ENCODE measurements around the gene FAM89B.
"Not testable (repeated sequence)": the region's sequence is repeated elsewhere in the genome, so short reads cannot be mapped to it uniquely, and the experiment has no call there.

The FAM89B gene

DNA sequence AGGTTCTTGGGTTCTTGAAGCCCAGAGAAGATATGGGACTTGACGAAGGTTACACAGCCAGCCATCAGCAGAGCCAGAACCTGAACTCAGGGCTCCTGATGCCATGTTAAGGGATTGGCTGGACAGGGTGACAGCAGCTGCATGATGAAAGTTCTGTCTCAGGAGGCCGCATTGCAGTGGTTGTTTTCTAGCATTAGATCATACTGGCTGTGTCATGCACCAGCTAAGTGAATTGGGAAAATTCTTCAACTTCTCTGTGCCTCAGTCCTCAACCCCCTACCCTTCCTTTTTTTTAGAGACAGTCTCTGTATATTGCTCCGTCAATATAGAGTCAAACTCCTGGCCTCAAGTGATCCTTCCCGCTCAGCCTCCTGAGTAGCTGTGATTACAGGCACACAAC lies 8.7 kb upstream of the FAM89B start:
- Histone ChIP-seq H3K14ac (ENCODE audit: low read length) (no peak overlapping the region), H3K23ac (ENCODE audit: low read depth, low read length, poor library complexity) (no peak overlapping the region), H3K4me2 (ENCODE audit: insufficient read depth, low read length, poor library complexity, severe bottlenecking) (no peak overlapping the region), H4K8ac (ENCODE audit: low read depth, low read length) (no peak overlapping the region), H2BK15ac (ENCODE audit: low read length) (peak overlapping the region; percentile 25), H3K9ac (ENCODE audit: low read depth, low read length, poor library complexity) (no peak overlapping the region), H3K27me3 (ENCODE audit: control insufficient read depth in 3 of 3, insufficient read depth in 3 of 3, low read depth in 1 of 3, low read length in 3 of 3) (no peaks in the 10 kb centered on the region), H3K36me3 (replicated peaks in 1 of 2; ENCODE audit: control insufficient read depth in 2 of 2, insufficient read depth in 2 of 2, low read length in 2 of 2) (no peaks in the 10 kb centered on the region), H3K9me3 (replicated peaks in 1 of 2; ENCODE audit: control insufficient read depth in 2 of 2, insufficient read depth in 1 of 2, low read depth in 1 of 2, low read length in 2 of 2) (no peaks in the 10 kb centered on the region), H2BK12ac (ENCODE audit: low read length) (no peak overlapping the region), H3K79me1 (ENCODE audit: low read depth, low read length) (no peaks in the 10 kb centered on the region), H3K4me3 (ENCODE audit: low read length in 2 of 2) (no peak overlapping the region), H2AFZ (ENCODE audit: low read length) (no peak overlapping the region), H4K91ac (ENCODE audit: low read depth, low read length, poor library complexity) (no peak overlapping the region), H3K18ac (ENCODE audit: low read length) (no peak overlapping the region), H2AK5ac (ENCODE audit: low read depth, low read length) (no peak overlapping the region), H3K4ac (ENCODE audit: low read length) (no peak overlapping the region), H2BK5ac (ENCODE audit: low read length) (no peak overlapping the region), H3K27ac (replicated peaks; ENCODE audit: low read length) (no peak overlapping the region), H3K4me1 (ENCODE audit: control insufficient read depth in 2 of 2, insufficient read depth in 1 of 2, low read depth in 1 of 2, low read length in 2 of 2) (peaks cover 26 to 28% of the 10 kb centered on the region in 2 donors), H2BK120ac (ENCODE audit: low read depth, low read length) (no peak overlapping the region)
- DNase-seq (ENCODE audit: low spot score), result no peak
- WGBS, 2 donors (ENCODE audit: extremely low coverage in 2 of 2, insufficient read length in 2 of 2, insufficient replicate concordance in 1 of 2), result no CpG with 5 or more reads among the region's 4 CpGs

DNA sequence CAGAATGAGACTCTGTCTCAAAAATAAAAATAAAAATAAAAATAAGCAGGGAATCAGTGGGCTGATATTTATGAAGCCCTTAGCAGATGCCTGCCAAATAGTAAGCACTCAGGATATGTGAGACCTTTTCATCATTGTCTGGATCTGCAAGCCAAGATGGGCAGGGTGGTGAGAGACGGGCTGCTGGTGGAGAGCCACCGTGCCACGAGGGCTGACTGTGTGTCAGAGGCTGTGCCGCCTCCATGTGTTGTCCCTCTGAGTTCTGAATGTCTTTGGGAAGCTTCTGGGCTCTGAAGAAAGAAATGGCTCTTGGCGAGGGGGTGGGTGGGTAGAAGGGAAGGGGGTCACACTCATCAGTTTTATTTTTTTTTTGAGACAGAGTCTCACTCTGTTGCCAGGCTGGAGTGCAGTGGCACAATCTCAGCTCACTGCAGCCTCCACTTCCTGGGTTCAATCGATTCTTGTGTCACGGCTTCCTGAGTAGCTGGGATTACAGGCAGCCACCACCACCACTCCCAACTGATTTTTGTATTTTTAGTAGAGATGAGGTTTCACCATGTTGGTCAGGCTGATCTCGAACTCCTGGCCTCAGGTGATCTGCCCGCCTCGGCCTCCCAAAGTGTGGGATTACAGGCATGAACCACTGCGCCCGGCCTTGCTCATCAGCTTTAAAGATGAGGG lies 7.3 kb upstream of the FAM89B start:
- no CpG with 5 or more reads among the region's 12 CpGs for WGBS, 2 donors (ENCODE audit: extremely low coverage in 2 of 2, insufficient read length in 2 of 2, insufficient replicate concordance in 1 of 2)
- H3K4ac ChIP-seq (ENCODE audit: low read length); H3K4me3 ChIP-seq (ENCODE audit: low read length in 2 of 2); H2BK5ac ChIP-seq (ENCODE audit: low read length); H3K27ac ChIP-seq (replicated peaks; ENCODE audit: low read length); H2AFZ ChIP-seq (ENCODE audit: low read length); H2BK120ac ChIP-seq (ENCODE audit: low read depth, low read length); H3K14ac ChIP-seq (ENCODE audit: low read length); DNase-seq (ENCODE audit: low spot score); H3K79me1 ChIP-seq (ENCODE audit: low read depth, low read length); H3K27me3 ChIP-seq (ENCODE audit: control insufficient read depth in 3 of 3, insufficient read depth in 3 of 3, low read depth in 1 of 3, low read length in 3 of 3); H3K4me2 ChIP-seq (ENCODE audit: insufficient read depth, low read length, poor library complexity, severe bottlenecking); H3K9ac ChIP-seq (ENCODE audit: low read depth, low read length, poor library complexity); H3K23ac ChIP-seq (ENCODE audit: low read depth, low read length, poor library complexity); H3K18ac ChIP-seq (ENCODE audit: low read length); H3K9me3 ChIP-seq (replicated peaks in 1 of 2; ENCODE audit: control insufficient read depth in 2 of 2, insufficient read depth in 1 of 2, low read depth in 1 of 2, low read length in 2 of 2); H2AK5ac ChIP-seq (ENCODE audit: low read depth, low read length); H2BK15ac ChIP-seq (ENCODE audit: low read length); H4K8ac ChIP-seq (ENCODE audit: low read depth, low read length); H3K36me3 ChIP-seq (replicated peaks in 1 of 2; ENCODE audit: control insufficient read depth in 2 of 2, insufficient read depth in 2 of 2, low read length in 2 of 2); H4K91ac ChIP-seq (ENCODE audit: low read depth, low read length, poor library complexity); H2BK12ac ChIP-seq (ENCODE audit: low read length): not testable (repeated sequence)
- H3K4me1 ChIP-seq (ENCODE audit: control insufficient read depth in 2 of 2, insufficient read depth in 1 of 2, low read depth in 1 of 2, low read length in 2 of 2), result peaks cover 24% of the 10 kb centered on the region in 2 donors

DNA sequence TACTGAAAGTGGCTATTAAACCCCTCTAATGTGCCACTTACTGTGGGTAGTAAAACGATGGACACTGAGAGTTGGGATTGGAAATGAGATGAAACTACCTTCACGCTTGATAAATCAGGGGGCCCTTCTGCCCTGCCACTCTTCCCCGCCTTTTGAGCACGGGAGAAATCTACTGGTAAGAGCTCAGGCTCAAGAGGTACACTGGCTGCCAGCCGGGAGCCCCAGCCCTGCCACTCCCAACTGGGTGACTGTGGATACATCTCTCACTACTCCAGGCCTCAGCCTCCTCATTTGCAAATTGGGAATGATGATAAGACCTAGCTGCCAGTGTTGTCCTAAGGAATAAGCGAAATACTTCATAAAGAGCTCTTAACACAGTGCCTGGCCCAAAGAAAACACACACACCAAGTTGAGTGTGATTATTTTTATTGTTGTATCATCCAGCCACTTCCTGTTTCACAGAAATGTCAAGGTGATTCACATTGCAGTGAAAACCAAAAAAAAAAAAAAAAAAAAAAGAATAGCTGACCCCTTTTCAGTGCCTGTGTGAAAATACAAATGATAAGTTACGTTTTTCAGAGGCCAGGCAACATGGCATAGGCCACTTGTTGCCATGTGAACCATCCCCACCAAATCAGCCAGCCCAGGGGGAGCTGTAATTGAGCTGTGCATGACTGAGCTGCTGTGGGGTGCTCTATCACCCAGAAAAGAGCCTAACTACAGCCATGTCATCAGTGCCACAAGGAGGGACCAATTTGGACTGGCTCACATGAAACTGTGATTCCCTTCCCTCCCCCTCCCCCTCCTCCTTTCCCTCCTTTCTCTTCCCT lies 6.5 kb upstream of the FAM89B start:
- H3K4me1 ChIP-seq (ENCODE audit: control insufficient read depth in 2 of 2, insufficient read depth in 1 of 2, low read depth in 1 of 2, low read length in 2 of 2), result peaks cover 18 to 19% of the 10 kb centered on the region in 2 donors
- no peaks in the 10 kb centered on the region for H3K27me3 ChIP-seq (ENCODE audit: control insufficient read depth in 3 of 3, insufficient read depth in 3 of 3, low read depth in 1 of 3, low read length in 3 of 3)
- no peaks in the 10 kb centered on the region for H3K79me1 ChIP-seq (ENCODE audit: low read depth, low read length)
- no peak overlapping the region for H3K18ac ChIP-seq (ENCODE audit: low read length)
- no peak overlapping the region for H2BK15ac ChIP-seq (ENCODE audit: low read length)
- H3K27ac ChIP-seq (replicated peaks; ENCODE audit: low read length), result no peak overlapping the region
- no peak overlapping the region for H2BK12ac ChIP-seq (ENCODE audit: low read length)
- H4K91ac ChIP-seq (ENCODE audit: low read depth, low read length, poor library complexity), result no peak overlapping the region
- no peak overlapping the region for H2AFZ ChIP-seq (ENCODE audit: low read length)
- no peak overlapping the region for H3K4me3 ChIP-seq (ENCODE audit: low read length in 2 of 2)
- H4K8ac ChIP-seq (ENCODE audit: low read depth, low read length), result no peak overlapping the region
- H3K14ac ChIP-seq (ENCODE audit: low read length), result no peak overlapping the region
- no peaks in the 10 kb centered on the region for H3K9me3 ChIP-seq (replicated peaks in 1 of 2; ENCODE audit: control insufficient read depth in 2 of 2, insufficient read depth in 1 of 2, low read depth in 1 of 2, low read length in 2 of 2)
- H2AK5ac ChIP-seq (ENCODE audit: low read depth, low read length), result no peak overlapping the region
- no peak for DNase-seq (ENCODE audit: low spot score)
- H3K23ac ChIP-seq (ENCODE audit: low read depth, low read length, poor library complexity), result no peak overlapping the region
- no CpG with 5 or more reads among the region's 7 CpGs for WGBS, 2 donors (ENCODE audit: extremely low coverage in 2 of 2, insufficient read length in 2 of 2, insufficient replicate concordance in 1 of 2)
- H3K4me2 ChIP-seq (ENCODE audit: insufficient read depth, low read length, poor library complexity, severe bottlenecking), result no peak overlapping the region
- H2BK5ac ChIP-seq (ENCODE audit: low read length), result no peak overlapping the region
- no peak overlapping the region for H2BK120ac ChIP-seq (ENCODE audit: low read depth, low read length)
- no peaks in the 10 kb centered on the region for H3K36me3 ChIP-seq (replicated peaks in 1 of 2; ENCODE audit: control insufficient read depth in 2 of 2, insufficient read depth in 2 of 2, low read length in 2 of 2)
- no peak overlapping the region for H3K4ac ChIP-seq (ENCODE audit: low read length)
- no peak overlapping the region for H3K9ac ChIP-seq (ENCODE audit: low read depth, low read length, poor library complexity)
